T-helper 17 cell (primary cell): ENCODE data around the gene RNF151. TPM values are rescaled to one million over a fixed set of nuclear protein-coding genes. Genes with fewer than 3 reads are reported as not detected.
"Not testable (repeated sequence)": the region's sequence is repeated elsewhere in the genome, so short reads cannot be mapped to it uniquely, and the experiment has no call there.

Source experiments
- ATAC-seq: fragments of 150-1000 bp; cut with Tn5 transposase; 2 replicates; pipeline ENCODE4 v1.10.0; 2021; ENCODE audit warnings: mild to moderate bottlenecking, moderate library complexity
- DNase-seq, 3 donors: peaks; one replicate each; pipeline versions ENCODE4 v3.0.0 to v3.0.0-alpha.2; 2020 to 2021
- H3K9me3 ChIP-seq: one replicate; pipeline ENCODE4 v1.7.0; 2013; ENCODE audit warnings: low read length, mild to moderate bottlenecking; ENCODE audit not compliant: control insufficient read depth, poor library complexity, severe bottlenecking
- H3K27ac Mint-ChIP-seq: one replicate; pipeline ENCODE4 v1.8.0; 2022; ENCODE audit warnings: mild to moderate bottlenecking, moderate library complexity, mixed read lengths
- H3K27me3 Mint-ChIP-seq: one replicate; pipeline ENCODE4 v1.8.0; 2022; ENCODE audit warnings: mixed read lengths
- H3K36me3 Mint-ChIP-seq: one replicate; pipeline ENCODE4 v1.8.0; 2022; ENCODE audit warnings: low read depth, mixed read lengths
- H3K4me1 Mint-ChIP-seq: one replicate; pipeline ENCODE4 v1.8.0; 2022; ENCODE audit warnings: mild to moderate bottlenecking, mixed read lengths
- H3K4me3 Mint-ChIP-seq: one replicate; pipeline ENCODE4 v1.8.0; 2022; ENCODE audit warnings: mild to moderate bottlenecking, moderate library complexity, mixed read lengths
- total RNA-seq, 4 donors: library from RNA in 2 of 4; stranded (reverse) in 2 of 4; gene quantifications; one replicate each; pipeline ENCODE4 v1.2.3 and lab custom pipeline; 2022 to 2026

Gene RNF151
- total RNA-seq, 2 donors from 2014 or later: not detected

- H3K4me1 Mint-ChIP-seq: peaks cover 14% of the 10 kb centered on the region
- H3K9me3 ChIP-seq: no peaks in the 10 kb centered on the region
- H3K27ac Mint-ChIP-seq: peak within 1 kb of the TSS; percentile 65
- peak; percentile 98 to 100 (median 99) for DNase-seq
- peak; percentile 99 for ATAC-seq
- no peaks in the 10 kb centered on the region for H3K27me3 Mint-ChIP-seq
- H3K36me3 Mint-ChIP-seq: no peaks in the 10 kb centered on the region
- H3K4me3 Mint-ChIP-seq: peak within 1 kb of the TSS; percentile 91
Measured at GRCh38 chr16:1942810-1943726, 23.6 kb upstream of the RNF151 start, which contains the start of gene MSRB1. TSS of gene MSRB1 (minus strand) at chr16:1943199. CDS start at chr16:1943156, 43 bp downstream.

- H3K4me3 Mint-ChIP-seq: peak overlapping the region; percentile 43
- no peak overlapping the region for H3K27ac Mint-ChIP-seq
- no peaks in the 10 kb centered on the region for H3K9me3 ChIP-seq
- ATAC-seq (no peak), DNase-seq (no peak)
- no peaks in the 10 kb centered on the region for H3K36me3 Mint-ChIP-seq
- H3K4me1 Mint-ChIP-seq: peaks cover 14% of the 10 kb centered on the region
- H3K27me3 Mint-ChIP-seq: no peaks in the 10 kb centered on the region
Measured at GRCh38 chr16:1944612-1945199, 21.9 kb upstream of the RNF151 start.

GRCh38 chr16:1945559-1946391 is 20.9 kb upstream of the RNF151 start:
- no peaks in the 10 kb centered on the region for H3K27me3 Mint-ChIP-seq
- H3K36me3 Mint-ChIP-seq: no peaks in the 10 kb centered on the region
- no peak overlapping the region for H3K4me3 Mint-ChIP-seq
- ATAC-seq (no peak), DNase-seq (no peak)
- H3K4me1 Mint-ChIP-seq: peaks cover 14% of the 10 kb centered on the region
- H3K9me3 ChIP-seq: no peaks in the 10 kb centered on the region
- H3K27ac Mint-ChIP-seq: no peak overlapping the region

- Mint-ChIP-seq H3K4me3 (no peak overlapping the region), H3K4me1 (peaks cover 14% of the 10 kb centered on the region), H3K27me3 (no peaks in the 10 kb centered on the region), H3K27ac (no peak overlapping the region), H3K36me3 (no peaks in the 10 kb centered on the region)
- DNase-seq: no peak
- H3K9me3 ChIP-seq: no peaks in the 10 kb centered on the region
- ATAC-seq: no peak
Measured at GRCh38 chr16:1946495-1947368, 19.9 kb upstream of the RNF151 start.

GRCh38 chr16:1947369-1947670 is 19.3 kb upstream of the RNF151 start:
- H3K9me3 ChIP-seq: no peaks in the 10 kb centered on the region
- Mint-ChIP-seq H3K36me3 (no peaks in the 10 kb centered on the region), H3K4me1 (peaks cover 12% of the 10 kb centered on the region), H3K4me3 (no peak overlapping the region), H3K27me3 (no peaks in the 10 kb centered on the region), H3K27ac (no peak overlapping the region)
- no peak for ATAC-seq
- DNase-seq: no peak

- H3K9me3 ChIP-seq: no peaks in the 10 kb centered on the region
- H3K36me3 Mint-ChIP-seq: peaks cover 2% of the 10 kb centered on the region
- H3K27ac Mint-ChIP-seq: no peak overlapping the region
- no peak overlapping the region for H3K4me3 Mint-ChIP-seq
- peaks cover 5% of the 10 kb centered on the region for H3K27me3 Mint-ChIP-seq
- DNase-seq: no peak
- no peaks in the 10 kb centered on the region for H3K4me1 Mint-ChIP-seq
- ATAC-seq: no peak
Measured at GRCh38 chr16:1949507-1949906, 17.1 kb upstream of the RNF151 start.

GRCh38 chr16:1950047-1950446 is 16.6 kb upstream of the RNF151 start:
- Mint-ChIP-seq H3K27ac (no peak overlapping the region), H3K27me3 (peaks cover 5% of the 10 kb centered on the region), H3K4me1 (no peaks in the 10 kb centered on the region), H3K36me3 (peaks cover 2% of the 10 kb centered on the region), H3K4me3 (no peak overlapping the region)
- no peaks in the 10 kb centered on the region for H3K9me3 ChIP-seq
- DNase-seq: no peak
- ATAC-seq: no peak

- Mint-ChIP-seq H3K36me3 (peaks cover 2% of the 10 kb centered on the region), H3K27ac (no peak overlapping the region), H3K4me3 (no peak overlapping the region), H3K4me1 (no peaks in the 10 kb centered on the region), H3K27me3 (peaks cover 5% of the 10 kb centered on the region)
- no peaks in the 10 kb centered on the region for H3K9me3 ChIP-seq
- DNase-seq (no peak), ATAC-seq (no peak)
Measured at GRCh38 chr16:1950559-1950958, 16.1 kb upstream of the RNF151 start.

GRCh38 chr16:1953734-1954133 is 12.9 kb upstream of the RNF151 start:
- Mint-ChIP-seq H3K4me3 (no peak overlapping the region), H3K4me1 (no peaks in the 10 kb centered on the region), H3K27ac (no peak overlapping the region), H3K36me3 (peaks cover 2% of the 10 kb centered on the region), H3K27me3 (peaks cover 5% of the 10 kb centered on the region)
- DNase-seq: no peak
- no peaks in the 10 kb centered on the region for H3K9me3 ChIP-seq
- no peak for ATAC-seq

GRCh38 chr16:1957434-1958142 is 9.1 kb upstream of the RNF151 start:
- not testable (repeated sequence) for DNase-seq, H3K4me3 Mint-ChIP-seq, H3K9me3 ChIP-seq, ATAC-seq, H3K27ac Mint-ChIP-seq, H3K27me3 Mint-ChIP-seq, H3K36me3 Mint-ChIP-seq
- H3K4me1 Mint-ChIP-seq: peaks cover 17% of the 10 kb centered on the region

- DNase-seq, H3K27me3 Mint-ChIP-seq, H3K36me3 Mint-ChIP-seq, H3K9me3 ChIP-seq, H3K4me3 Mint-ChIP-seq, H3K27ac Mint-ChIP-seq, ATAC-seq: not testable (repeated sequence)
- peaks cover 19% of the 10 kb centered on the region for H3K4me1 Mint-ChIP-seq
Measured at GRCh38 chr16:1958143-1958491, 8.5 kb upstream of the RNF151 start.

- no peaks in the 10 kb centered on the region for H3K27me3 Mint-ChIP-seq
- peak overlapping the region; percentile 96 for H3K4me3 Mint-ChIP-seq
- H3K4me1 Mint-ChIP-seq: peaks cover 24% of the 10 kb centered on the region
- no peaks in the 10 kb centered on the region for H3K9me3 ChIP-seq
- DNase-seq (no peak), ATAC-seq (no peak)
- H3K36me3 Mint-ChIP-seq: peaks cover 3% of the 10 kb centered on the region
- peak overlapping the region; percentile 98 for H3K27ac Mint-ChIP-seq
Measured at GRCh38 chr16:1958715-1959268, 7.9 kb upstream of the RNF151 start.
